K562 (cell line): Measurements from ENCODE around the gene OST4. TPM values are rescaled to one million over a fixed set of nuclear protein-coding genes. Genes with fewer than 3 reads are reported as not detected.

Experiments used
- ATAC-seq: fragments of 200-7000 bp; cut with Tn5 transposase; 3 replicates; pipeline ENCODE4 v1.9.1; 2020; ENCODE audit warnings: moderate library complexity
- BruUV-seq: library from RNA; stranded (reverse); fragments of 400-500 nt; replicated peaks from 2 replicates; lab custom pipeline; 2021; lab: Mats Ljungman, UMichigan
- CTCF ChIA-PET: fragments of 300-600 bp; formaldehyde crosslinking; extraction: SDS; loops from one replicate; lab custom pipeline; 2021; ENCODE audit warnings: low intra/inter-chr PET ratio; lab: Yijun Ruan, JAX
- POLR2A ChIA-PET: fragments of 300-600, 350-650 bp; sonication (Branson Sonifier 250); formaldehyde crosslinking; extraction: SDS; loops from one replicate; lab custom pipeline; 2021; ENCODE audit warnings: antibody characterized with exemption, inconsistent platforms; lab: Yijun Ruan, JAX
- DNase-seq, 4 experiments: peaks; one replicate each; pipeline versions ENCODE4 v3.0.0 to v3.0.0-alpha.2; 2011 to 2018; ENCODE audit warnings: low spot score in 3 of 4, mixed read lengths in 3 of 4; ENCODE audit errors: extremely low read depth in 1 of 4
- FAIRE-seq: peaks from 2 replicates; lab custom pipeline; 2011; peaks lifted over from hg19 to GRCh38; lab: Jason Lieb, UNC
- H2AFZ ChIP-seq: 2 replicates; pipeline ENCODE4 v1.6.0; 2011; ENCODE audit warnings: low read depth, low read length, control low read depth, inconsistent platforms
- H3K27ac ChIP-seq: fragments of 200-600 bp; 3 replicates; pipeline ENCODE4 v1.8.0; 2011; ENCODE audit warnings: low read depth, mild to moderate bottlenecking, control low read depth, inconsistent platforms, low read length, moderate library complexity, mixed read lengths; ENCODE audit errors: extremely low read depth
- H3K27me3 ChIP-seq, 2 experiments: fragments of 300-600 bp in 1 of 2; 2 replicates in 1 of 2; 3 replicates in 1 of 2; pipeline versions ENCODE4 v1.6.0 to v1.8.0; 2011; ENCODE audit warnings: inconsistent platforms in 2 of 2, low read length in 2 of 2, mild to moderate bottlenecking in 1 of 2, mixed read lengths in 1 of 2, moderate library complexity in 1 of 2; ENCODE audit not compliant: control insufficient read depth in 2 of 2, insufficient read depth in 2 of 2
- H3K36me3 ChIP-seq: fragments of 300-600 bp; 3 replicates; pipeline ENCODE4 v1.8.0; 2011; ENCODE audit warnings: mild to moderate bottlenecking, low read length, inconsistent platforms; ENCODE audit not compliant: control insufficient read depth, insufficient read depth
- H3K4me1 ChIP-seq, 2 experiments: fragments of 200-600 bp in 1 of 2; replicated peaks in 1 of 2; 2 replicates in 1 of 2; 3 replicates in 1 of 2; pipeline versions ENCODE4 v1.5.1 to v1.8.0; 2011; ENCODE audit warnings: inconsistent platforms in 2 of 2, low read length in 2 of 2, mild to moderate bottlenecking in 1 of 2, mixed read lengths in 1 of 2, moderate library complexity in 1 of 2; ENCODE audit not compliant: control insufficient read depth in 2 of 2, insufficient read depth in 2 of 2
- H3K4me2 ChIP-seq: 2 replicates; pipeline ENCODE4 v1.6.1; 2011; ENCODE audit warnings: low read length, control low read depth, inconsistent platforms, mixed read lengths; ENCODE audit not compliant: insufficient read depth
- H3K4me3 ChIP-seq: fragments of 200-600 bp; sonication (generic), shearing (Covaris generic); 2 replicates; pipeline ENCODE4 v1.5.1; 2016; ENCODE audit warnings: control low read depth, inconsistent platforms
- H3K79me2 ChIP-seq: fragments of 200-600 bp; 3 replicates; pipeline ENCODE4 v1.8.0; 2011; ENCODE audit warnings: low read length, inconsistent platforms; ENCODE audit not compliant: control insufficient read depth, insufficient read depth
- H3K9ac ChIP-seq, 2 experiments: 2 replicates each; pipeline versions ENCODE4 v1.6.0 to v1.6.1; 2011; ENCODE audit warnings: low read depth in 2 of 2, low read length in 2 of 2, control low read depth in 1 of 2, inconsistent platforms in 1 of 2, mild to moderate bottlenecking in 1 of 2, mixed read lengths in 1 of 2; ENCODE audit not compliant: insufficient read depth in 1 of 2
- H3K9me1 ChIP-seq: one replicate; pipeline ENCODE4 v1.6.0; 2011; ENCODE audit warnings: inconsistent platforms, mild to moderate bottlenecking, low read length, moderate library complexity; ENCODE audit not compliant: control insufficient read depth, insufficient read depth
- H3K9me3 ChIP-seq: replicated peaks from 2 replicates; pipeline ENCODE4 v1.5.1; 2011; ENCODE audit warnings: low read depth, low read length, inconsistent platforms; ENCODE audit not compliant: control insufficient read depth, insufficient read depth
- H4K20me1 ChIP-seq: replicated peaks from 2 replicates; pipeline ENCODE4 v1.6.1; 2011; ENCODE audit warnings: low read length, inconsistent platforms, mixed read lengths; ENCODE audit not compliant: control insufficient read depth, insufficient read depth
- SIN3B ChIP-seq: fragments of 450-650 bp; IDR thresholded peaks from 2 replicates; pipeline ENCODE4 v1.6.1; 2017; ENCODE audit warnings: low read depth, mild to moderate bottlenecking, moderate library complexity
- WGBS: fragments of 100-300 bp; shearing (Covaris generic); methylation state at CpG from one replicate; pipeline ENCODE4 v1.1.6; 2016; ENCODE audit warnings: low coverage, mixed read lengths; ENCODE audit not compliant: insufficient coverage; ENCODE audit errors: missing lambda C conversion rate; 5-methylcytosine and 5-hydroxymethylcytosine counted together
- in situ Hi-C: fragments of 300-500 bp; cut with MboI; formaldehyde crosslinking; loops from 4 replicates; pipeline ENCODE4 v1.15.0; 2018; ENCODE audit warnings: inconsistent platforms, mixed read lengths
- intact Hi-C: fragments of 100-400 bp; cut with micrococcal nuclease; formaldehyde crosslinking; loops from 2 replicates; pipeline ENCODE4 v1.14.2; 2022
- polyA plus RNA-seq, 8 experiments: library from polyadenylated mRNA; depleted of rRNA in 4 of 8; stranded (reverse) in 5 of 8; unstranded in 3 of 8; fragments of >200 nt; fragmentation: Nextera tagmentation in 2 of 8; fragmentation: Illumina TruSeq in 1 of 8; extraction: Ambion mirVana in 2 of 8; extraction: Trizol in 1 of 8; gene quantifications; 2 replicates each; pipeline versions ENCODE4 v1.2.1 to v1.2.3, GENCODE V29; 2011 to 2014; ENCODE audit warnings: inconsistent platforms in 1 of 8, missing spikeins in 1 of 8
- total RNA-seq, 7 experiments: library from RNA; depleted of rRNA in 6 of 7; stranded (reverse); fragments of >200 nt in 6 of 7; fragmentation: Illumina TruSeq in 2 of 7; extraction: Trizol in 2 of 7; gene quantifications; 2 replicates each; pipeline versions ENCODE4 v1.2.1 to v1.2.3, GENCODE V29; 2011 to 2021; ENCODE audit warnings: low replicate concordance in 1 of 7
- TF ChIP-seq, protein P1 (sequence below): sonication (generic); formaldehyde crosslinking; IDR thresholded peaks from 2 replicates; pipeline ENCODE4 v1.8.1; 2023; ENCODE audit warnings: mild to moderate bottlenecking, missing genetic modification reagents

The OST4 gene
- total and polyA plus RNA-seq, 9 of the 15 experiments (the other 6 are each of a cell fraction or from before 2014, with no cell fraction given): 186 to 1,155 (median 355) TPM

DNA sequence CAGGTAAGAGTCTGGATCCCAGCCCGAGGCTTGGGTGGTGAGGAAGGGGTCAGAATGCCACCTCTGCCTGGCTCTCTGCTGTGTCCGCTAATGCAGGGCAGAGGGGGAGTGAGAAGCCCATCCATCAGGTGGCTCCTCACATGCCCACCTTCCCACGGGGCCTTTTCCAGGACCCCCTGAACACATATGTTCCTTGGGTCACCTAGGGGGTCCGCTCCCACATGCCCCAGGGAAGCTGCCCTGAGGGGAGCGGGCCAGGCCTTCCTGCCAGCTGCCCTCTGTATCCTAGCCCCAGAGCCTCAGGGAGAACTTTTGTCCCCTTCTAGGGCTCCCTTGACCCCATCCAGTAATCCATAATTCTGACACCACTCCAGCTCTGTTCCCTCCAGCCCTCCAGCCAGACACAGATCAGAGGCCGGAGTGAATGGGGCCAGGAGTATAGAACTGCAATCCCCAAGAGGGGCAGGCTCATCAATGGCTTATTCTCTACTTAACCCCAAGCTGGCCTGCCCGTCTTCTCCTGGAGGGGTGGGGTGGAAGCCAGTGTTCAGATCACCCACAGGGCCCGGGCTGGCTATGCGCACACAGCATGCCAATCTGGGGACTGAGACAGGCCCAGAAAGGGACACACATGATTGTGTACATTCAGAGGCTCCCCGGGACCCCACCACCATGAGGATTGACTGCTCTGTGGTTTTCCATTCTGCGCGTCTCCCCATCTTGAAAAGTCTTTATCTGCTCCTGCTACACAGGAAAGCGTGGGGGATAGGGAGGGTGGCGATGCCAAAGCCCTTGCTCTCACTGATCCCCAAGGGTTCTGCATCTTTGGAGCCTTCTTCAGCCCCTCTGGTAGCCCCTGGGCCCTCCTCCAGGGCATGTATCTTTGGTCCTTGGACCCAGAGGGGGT is 8.0 kb upstream of the OST4 start:
- H4K20me1 ChIP-seq: no peaks in the 10 kb centered on the region
- H3K4me1 ChIP-seq: peaks cover 63 to 65% of the 10 kb centered on the region in 2 experiments
- no peak for FAIRE-seq
- H3K9me3 ChIP-seq: no peaks in the 10 kb centered on the region
- H3K9me1 ChIP-seq: peaks cover 4% of the 10 kb centered on the region
- TF ChIP-seq, protein P1, sequence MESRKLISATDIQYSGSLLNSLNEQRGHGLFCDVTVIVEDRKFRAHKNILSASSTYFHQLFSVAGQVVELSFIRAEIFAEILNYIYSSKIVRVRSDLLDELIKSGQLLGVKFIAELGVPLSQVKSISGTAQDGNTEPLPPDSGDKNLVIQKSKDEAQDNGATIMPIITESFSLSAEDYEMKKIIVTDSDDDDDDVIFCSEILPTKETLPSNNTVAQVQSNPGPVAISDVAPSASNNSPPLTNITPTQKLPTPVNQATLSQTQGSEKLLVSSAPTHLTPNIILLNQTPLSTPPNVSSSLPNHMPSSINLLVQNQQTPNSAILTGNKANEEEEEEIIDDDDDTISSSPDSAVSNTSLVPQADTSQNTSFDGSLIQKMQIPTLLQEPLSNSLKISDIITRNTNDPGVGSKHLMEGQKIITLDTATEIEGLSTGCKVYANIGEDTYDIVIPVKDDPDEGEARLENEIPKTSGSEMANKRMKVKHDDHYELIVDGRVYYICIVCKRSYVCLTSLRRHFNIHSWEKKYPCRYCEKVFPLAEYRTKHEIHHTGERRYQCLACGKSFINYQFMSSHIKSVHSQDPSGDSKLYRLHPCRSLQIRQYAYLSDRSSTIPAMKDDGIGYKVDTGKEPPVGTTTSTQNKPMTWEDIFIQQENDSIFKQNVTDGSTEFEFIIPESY (CRISPR knock-in tag): 0 out of 2 replicates have a peak, but pooled peaks have one; percentile 2
- TF ChIP-seq SIN3B: no peak
- H3K27ac ChIP-seq: no peak overlapping the region
- ChIA-PET CTCF (no interaction called here), POLR2A (interaction anchor here (0.7 to 1.0 kb wide), 5 partner anchors 8 to 121 kb away, joined by 3 read pairs; no protein-coding TSS in a partner anchor)
- H3K4me2 ChIP-seq: no peak overlapping the region
- peak overlapping the region; percentile 90 for H2AFZ ChIP-seq
- no TSS peak for BruUV-seq
- no peaks in the 10 kb centered on the region for H3K27me3 ChIP-seq
- intact Hi-C loops: loop anchor here (2.0 kb wide), 2 partner anchors 29 to 233 kb away; partner anchors contain the start of gene AGBL5
- DNase-seq: no peak
- no peaks in the 10 kb centered on the region for H3K36me3 ChIP-seq
- 85% methylated on average over 13 of the region's 14 CpGs for WGBS
- in situ Hi-C loops: no loop called here
- H3K9ac ChIP-seq: peak overlapping the region in 1 of 2 experiments; percentile 77; a peak in 2 of 4 replicates
- ATAC-seq: no peak
- no peak overlapping the region for H3K4me3 ChIP-seq
- no peaks in the 10 kb centered on the region for H3K79me2 ChIP-seq
